Germinal center (tissue), 1 donor: ENCODE data around the gene MAPK9.

Experiments used
- DNase-seq: peaks from one replicate; pipeline ENCODE4 v3.0.0; 2012; ENCODE audit warnings: mixed read lengths, low spot score

The MAPK9 gene

GRCh38 chr5:180205916-180206315, 86.0 kb downstream of the MAPK9 start:
- no peak for DNase-seq

- no peak for DNase-seq
Observed at GRCh38 chr5:180204276-180204819, 87.5 kb downstream of the MAPK9 start.

- DNase-seq, result no peak
Observed at GRCh38 chr5:180202939-180203573, 88.8 kb downstream of the MAPK9 start.

DNA sequence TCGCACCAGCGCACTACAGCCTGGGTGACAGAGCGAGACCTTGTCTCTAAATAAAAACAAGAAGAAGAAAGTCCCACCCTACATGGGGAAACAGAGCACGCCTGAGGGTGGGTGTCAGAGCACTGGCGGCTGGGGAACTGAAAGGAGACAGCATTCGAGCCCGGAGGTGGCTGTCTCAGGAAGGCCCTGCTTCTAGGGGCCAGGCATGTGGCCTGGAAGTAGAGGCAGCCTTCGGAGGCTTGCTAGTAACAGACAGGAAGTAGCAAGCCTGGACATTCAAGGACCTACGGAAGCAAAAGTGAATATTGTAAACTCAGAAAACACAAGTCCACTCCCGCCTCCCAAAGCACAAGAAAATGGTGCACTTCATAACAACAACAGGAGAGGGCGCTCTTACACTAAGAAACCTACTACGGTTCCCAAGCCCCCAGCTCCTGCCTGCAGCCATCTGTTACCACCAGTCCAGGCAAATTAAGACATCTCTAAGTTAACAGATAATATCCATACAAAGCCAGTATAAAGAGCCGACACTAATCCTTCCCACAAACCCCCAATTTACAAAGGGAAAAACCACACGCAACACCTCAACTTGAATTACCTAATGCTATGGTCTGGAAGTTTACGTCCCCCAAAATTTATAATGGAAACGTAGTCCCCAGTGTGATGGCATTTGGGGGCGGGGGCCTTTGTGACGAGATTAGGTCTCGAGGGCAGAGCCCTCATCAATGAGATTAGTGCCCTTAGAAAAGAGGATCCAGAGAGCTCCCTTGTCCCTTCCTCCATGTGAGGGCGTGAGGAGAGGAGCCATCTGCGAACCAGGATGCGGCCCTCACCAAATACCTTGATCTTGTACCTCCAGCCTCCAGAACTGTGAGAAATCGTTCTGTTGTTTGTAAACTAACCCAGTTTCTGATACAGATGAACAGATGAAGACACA, 90.6 kb downstream of the MAPK9 start:
- no peak for DNase-seq

GRCh38 chr5:180199390-180199789, 92.5 kb downstream of the MAPK9 start:
- DNase-seq, result no peak

GRCh38 chr5:180198208-180198607, 93.7 kb downstream of the MAPK9 start:
- DNase-seq, result no peak

- DNase-seq, result no peak
Observed at GRCh38 chr5:180197016-180197702, 94.7 kb downstream of the MAPK9 start.

DNA sequence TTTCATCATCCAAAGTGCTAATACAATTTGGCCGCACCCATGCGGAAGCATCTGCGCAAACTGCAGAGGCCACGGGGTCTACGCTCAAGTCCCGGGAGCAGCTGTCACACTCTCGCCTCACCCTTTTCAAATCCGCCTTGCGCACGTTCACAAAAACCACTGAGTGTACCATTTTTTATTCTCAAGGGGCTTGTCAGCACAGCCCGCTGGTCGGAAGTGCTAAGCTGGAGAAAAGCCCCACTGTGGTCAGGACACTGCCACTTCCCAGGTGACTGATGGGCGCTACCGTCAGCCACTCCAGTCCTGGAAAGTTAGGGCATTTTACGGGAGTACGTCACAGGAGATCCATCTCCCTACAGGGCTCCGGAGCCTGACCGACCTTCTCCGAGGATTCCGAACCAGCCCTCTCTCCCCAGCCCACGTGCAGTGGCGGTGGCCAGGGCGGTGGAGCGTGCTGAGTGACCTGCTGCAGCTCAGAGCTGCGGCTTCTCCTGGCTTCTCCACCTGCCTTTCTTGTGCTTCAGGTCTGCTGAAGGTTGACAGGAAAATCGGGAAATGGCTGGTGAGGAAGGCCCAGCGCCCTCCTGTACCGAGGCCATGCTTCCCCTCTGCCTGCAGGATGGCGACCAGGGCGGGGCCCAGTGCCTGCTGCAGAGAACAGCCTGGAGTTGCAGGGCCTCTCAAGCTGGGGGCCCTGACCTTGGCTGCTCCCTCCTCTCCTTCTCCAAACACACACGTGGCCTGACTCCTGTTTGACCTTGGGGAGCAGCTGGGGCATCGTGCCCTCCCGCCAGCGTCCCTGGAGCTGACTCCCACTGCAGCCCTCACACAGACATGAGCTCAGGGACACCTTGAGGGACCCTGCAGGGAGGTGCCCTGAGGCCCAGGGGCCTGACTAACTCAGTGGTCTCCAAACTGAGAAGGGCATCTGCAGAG, 97.2 kb downstream of the MAPK9 start:
- DNase-seq, result no peak

- DNase-seq, result no peak
Observed at GRCh38 chr5:180193749-180194375, 98.0 kb downstream of the MAPK9 start.

DNA sequence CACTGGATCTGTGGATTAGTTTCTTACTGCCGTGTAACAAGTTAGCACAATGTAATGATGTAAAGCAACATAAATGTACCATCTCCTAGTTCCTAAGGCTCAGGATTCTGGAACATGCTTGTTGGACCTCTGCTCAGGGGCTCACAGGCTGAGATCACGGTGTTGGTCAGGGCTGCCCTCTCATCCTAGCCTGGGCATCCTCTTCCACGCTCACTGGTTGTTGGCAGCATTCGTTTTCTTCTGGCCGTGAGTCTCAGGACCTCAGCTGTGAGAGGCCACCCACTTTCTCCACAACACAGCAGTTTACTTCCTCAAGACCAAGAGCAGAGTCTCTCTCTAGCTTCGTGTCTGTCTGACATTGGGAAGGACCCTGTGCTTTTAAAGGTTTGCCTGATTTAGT, 100.2 kb downstream of the MAPK9 start:
- no peak for DNase-seq

DNA sequence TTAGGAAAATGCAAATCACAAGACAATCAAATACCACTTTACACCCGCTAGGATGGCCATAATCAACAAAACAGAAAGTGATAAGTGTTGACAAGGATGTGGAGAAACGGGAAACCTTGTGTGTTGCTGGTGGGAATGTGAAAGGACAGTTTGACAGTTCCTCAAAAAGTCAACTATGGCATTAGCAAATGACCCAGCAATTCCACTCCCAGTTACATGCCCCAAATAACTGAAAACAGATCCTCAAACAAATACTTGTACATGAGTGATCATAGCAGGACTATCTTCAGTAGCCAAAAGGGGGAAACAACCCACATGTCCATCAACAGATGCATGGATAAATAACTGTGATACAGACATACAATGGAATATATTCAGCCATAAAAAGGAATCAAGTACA, 104.1 kb downstream of the MAPK9 start:
- no peak for DNase-seq
